K562 (cell line): ENCODE measurements around the gene RGS17. TPM values are rescaled to one million over a fixed set of nuclear protein-coding genes. Genes with fewer than 3 reads are reported as not detected.

ENCODE experiments used
- BDP1 ChIP-seq: IDR thresholded peaks from 3 replicates; pipeline ENCODE4 v1.6.1; 2011; ENCODE audit not compliant: insufficient read length, insufficient read depth
- LEF1 ChIP-seq: fragments of 450-650 bp; IDR thresholded peaks from 2 replicates; pipeline ENCODE4 v1.6.1; 2016; ENCODE audit warnings: mild to moderate bottlenecking
- NBN ChIP-seq: fragments of 450-650 bp; IDR thresholded peaks from 2 replicates; pipeline ENCODE4 v1.6.1; 2016; ENCODE audit warnings: low read depth, mild to moderate bottlenecking
- PHB2 ChIP-seq: fragments of 450-650 bp; IDR thresholded peaks from 2 replicates; pipeline ENCODE4 v1.6.1; 2017; ENCODE audit warnings: low read depth
- PML ChIP-seq: IDR thresholded peaks from 2 replicates; pipeline ENCODE4 v1.6.1; 2012; ENCODE audit warnings: low read length, inconsistent platforms
- POLR2A ChIP-seq: fragments of 450-650 bp; conservative IDR thresholded peaks from 2 replicates; pipeline ENCODE4 v1.6.1; 2016
- POLR3G ChIP-seq: IDR thresholded peaks from 2 replicates; pipeline ENCODE4 v1.6.1; 2011; ENCODE audit not compliant: insufficient read length, insufficient replicate concordance; ENCODE audit errors: extremely low read depth
- PRPF4 ChIP-seq: fragments of 200-400 bp; formaldehyde crosslinking; IDR thresholded peaks from one replicate; pipeline ENCODE4 v1.6.1; 2017; ENCODE audit warnings: low read length, low read depth, mild to moderate bottlenecking; ENCODE audit not compliant: insufficient read depth, poor library complexity, severe bottlenecking
- TCFL5 ChIP-seq: fragments of 250-450 bp; sonication (Bioruptor Pico); conservative IDR thresholded peaks from 2 replicates; pipeline ENCODE4 v1.6.1; 2021; ENCODE audit warnings: mild to moderate bottlenecking, moderate library complexity, matching md5 sums
- ZNF239 ChIP-seq: fragments of 250-450 bp; sonication (Bioruptor Pico); IDR thresholded peaks from 2 replicates; pipeline ENCODE4 v1.4.0; 2020; ENCODE audit warnings: mild to moderate bottlenecking
- ZNF253 ChIP-seq: fragments of 250-450 bp; sonication (Bioruptor Pico); conservative IDR thresholded peaks from 2 replicates; pipeline ENCODE4 v1.6.1; 2021; ENCODE audit warnings: mild to moderate bottlenecking
- polyA plus RNA-seq, 8 experiments: library from polyadenylated mRNA; depleted of rRNA in 4 of 8; stranded (reverse) in 5 of 8; unstranded in 3 of 8; fragments of >200 nt; fragmentation: Nextera tagmentation in 2 of 8; fragmentation: Illumina TruSeq in 1 of 8; extraction: Ambion mirVana in 2 of 8; extraction: Trizol in 1 of 8; gene quantifications; 2 replicates each; pipeline versions ENCODE4 v1.2.1 to v1.2.3, GENCODE V29; 2011 to 2014; ENCODE audit warnings: inconsistent platforms in 1 of 8, missing spikeins in 1 of 8
- total RNA-seq, 7 experiments: library from RNA; depleted of rRNA in 6 of 7; stranded (reverse); fragments of >200 nt in 6 of 7; fragmentation: Illumina TruSeq in 2 of 7; extraction: Trizol in 2 of 7; gene quantifications; 2 replicates each; pipeline versions ENCODE4 v1.2.1 to v1.2.3, GENCODE V29; 2011 to 2021; ENCODE audit warnings: low replicate concordance in 1 of 7
- TF ChIP-seq, protein P1 (sequence below): IDR thresholded peaks from 2 replicates; pipeline ENCODE4 v1.6.1; 2011; ENCODE audit not compliant: insufficient read length; ENCODE audit errors: extremely low read depth
- TF ChIP-seq, protein P2 (sequence below), 2 experiments: fragments of 150-350 bp in 1 of 2; IDR thresholded peaks; 2 replicates each; pipeline ENCODE4 v1.6.1; 2012 to 2016; ENCODE audit warnings: low read depth in 2 of 2, low read length in 2 of 2, mild to moderate bottlenecking in 1 of 2, moderate library complexity in 1 of 2
- TF ChIP-seq, protein P3 (sequence below): fragments of 450-650 bp; IDR thresholded peaks from 2 replicates; pipeline ENCODE4 v1.7.1; 2018; ENCODE audit warnings: mild to moderate bottlenecking, low read depth; ENCODE audit not compliant: partially characterized antibody

Gene RGS17
- total and polyA plus RNA-seq, 9 of the 15 experiments (the other 6 are each of a cell fraction or from before 2014, with no cell fraction given): 0.01 to 0.14 (median 0.08) TPM; not detected in 6

DNA sequence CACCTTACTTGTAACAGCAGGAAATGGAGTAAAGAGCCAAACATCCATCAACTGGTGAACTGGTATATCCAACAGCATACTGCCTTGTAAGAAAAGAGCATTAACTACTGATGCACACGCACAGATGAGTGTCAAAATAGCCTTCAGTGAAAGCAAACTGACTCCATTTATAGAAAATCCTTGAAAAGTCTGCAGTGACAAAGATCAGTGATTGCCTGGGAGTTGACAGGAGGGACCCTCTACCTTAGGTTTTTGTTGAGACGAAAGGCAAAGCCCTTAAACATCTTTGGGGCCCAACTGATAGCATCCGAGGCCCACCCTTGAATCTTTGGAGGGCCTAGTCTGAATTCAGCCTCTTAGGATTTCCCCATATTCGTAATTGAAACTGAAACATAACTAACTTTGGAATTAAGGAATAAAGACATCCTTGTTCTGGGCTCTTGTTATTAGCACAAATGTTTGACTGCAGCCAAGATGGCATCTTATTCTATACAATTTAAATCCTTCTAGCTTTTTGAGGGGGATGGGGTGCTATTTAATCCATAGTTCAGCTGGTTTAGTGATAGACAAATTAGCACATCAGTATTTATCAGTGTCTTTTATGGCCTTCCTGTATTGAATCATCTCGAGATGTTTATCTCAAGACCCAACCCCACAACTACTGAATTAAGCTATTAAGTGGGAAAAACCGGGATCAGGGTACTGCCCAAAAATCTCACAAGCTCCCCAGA, 161.2 kb downstream of the RGS17 start (continued):
- TF ChIP-seq LEF1: no peak
- TF ChIP-seq BDP1: no peak
- peak; percentile 46; the same call in 1 of the 2 replicates for TF ChIP-seq PML
- no peak for TF ChIP-seq PHB2
- no peak for TF ChIP-seq NBN
- TF ChIP-seq, protein P1, sequence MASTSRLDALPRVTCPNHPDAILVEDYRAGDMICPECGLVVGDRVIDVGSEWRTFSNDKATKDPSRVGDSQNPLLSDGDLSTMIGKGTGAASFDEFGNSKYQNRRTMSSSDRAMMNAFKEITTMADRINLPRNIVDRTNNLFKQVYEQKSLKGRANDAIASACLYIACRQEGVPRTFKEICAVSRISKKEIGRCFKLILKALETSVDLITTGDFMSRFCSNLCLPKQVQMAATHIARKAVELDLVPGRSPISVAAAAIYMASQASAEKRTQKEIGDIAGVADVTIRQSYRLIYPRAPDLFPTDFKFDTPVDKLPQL: no peak
- 0 out of 2 replicates have a peak, but pooled peaks have one; percentile 61 for TF ChIP-seq ZNF253 (CRISPR knock-in tag)
- TF ChIP-seq PRPF4: no peak
- peak; percentile 84 for TF ChIP-seq POLR2A
- TF ChIP-seq, protein P2, sequence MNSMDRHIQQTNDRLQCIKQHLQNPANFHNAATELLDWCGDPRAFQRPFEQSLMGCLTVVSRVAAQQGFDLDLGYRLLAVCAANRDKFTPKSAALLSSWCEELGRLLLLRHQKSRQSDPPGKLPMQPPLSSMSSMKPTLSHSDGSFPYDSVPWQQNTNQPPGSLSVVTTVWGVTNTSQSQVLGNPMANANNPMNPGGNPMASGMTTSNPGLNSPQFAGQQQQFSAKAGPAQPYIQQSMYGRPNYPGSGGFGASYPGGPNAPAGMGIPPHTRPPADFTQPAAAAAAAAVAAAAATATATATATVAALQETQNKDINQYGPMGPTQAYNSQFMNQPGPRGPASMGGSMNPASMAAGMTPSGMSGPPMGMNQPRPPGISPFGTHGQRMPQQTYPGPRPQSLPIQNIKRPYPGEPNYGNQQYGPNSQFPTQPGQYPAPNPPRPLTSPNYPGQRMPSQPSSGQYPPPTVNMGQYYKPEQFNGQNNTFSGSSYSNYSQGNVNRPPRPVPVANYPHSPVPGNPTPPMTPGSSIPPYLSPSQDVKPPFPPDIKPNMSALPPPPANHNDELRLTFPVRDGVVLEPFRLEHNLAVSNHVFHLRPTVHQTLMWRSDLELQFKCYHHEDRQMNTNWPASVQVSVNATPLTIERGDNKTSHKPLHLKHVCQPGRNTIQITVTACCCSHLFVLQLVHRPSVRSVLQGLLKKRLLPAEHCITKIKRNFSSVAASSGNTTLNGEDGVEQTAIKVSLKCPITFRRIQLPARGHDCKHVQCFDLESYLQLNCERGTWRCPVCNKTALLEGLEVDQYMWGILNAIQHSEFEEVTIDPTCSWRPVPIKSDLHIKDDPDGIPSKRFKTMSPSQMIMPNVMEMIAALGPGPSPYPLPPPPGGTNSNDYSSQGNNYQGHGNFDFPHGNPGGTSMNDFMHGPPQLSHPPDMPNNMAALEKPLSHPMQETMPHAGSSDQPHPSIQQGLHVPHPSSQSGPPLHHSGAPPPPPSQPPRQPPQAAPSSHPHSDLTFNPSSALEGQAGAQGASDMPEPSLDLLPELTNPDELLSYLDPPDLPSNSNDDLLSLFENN (IDR thresholded peaks at IDR 0.05; ENCODE audit: low read depth in 2 of 2, low read length in 2 of 2): no peak
- TF ChIP-seq ZNF239: no peak
- no peak for TF ChIP-seq POLR3G
- TF ChIP-seq, protein P3, sequence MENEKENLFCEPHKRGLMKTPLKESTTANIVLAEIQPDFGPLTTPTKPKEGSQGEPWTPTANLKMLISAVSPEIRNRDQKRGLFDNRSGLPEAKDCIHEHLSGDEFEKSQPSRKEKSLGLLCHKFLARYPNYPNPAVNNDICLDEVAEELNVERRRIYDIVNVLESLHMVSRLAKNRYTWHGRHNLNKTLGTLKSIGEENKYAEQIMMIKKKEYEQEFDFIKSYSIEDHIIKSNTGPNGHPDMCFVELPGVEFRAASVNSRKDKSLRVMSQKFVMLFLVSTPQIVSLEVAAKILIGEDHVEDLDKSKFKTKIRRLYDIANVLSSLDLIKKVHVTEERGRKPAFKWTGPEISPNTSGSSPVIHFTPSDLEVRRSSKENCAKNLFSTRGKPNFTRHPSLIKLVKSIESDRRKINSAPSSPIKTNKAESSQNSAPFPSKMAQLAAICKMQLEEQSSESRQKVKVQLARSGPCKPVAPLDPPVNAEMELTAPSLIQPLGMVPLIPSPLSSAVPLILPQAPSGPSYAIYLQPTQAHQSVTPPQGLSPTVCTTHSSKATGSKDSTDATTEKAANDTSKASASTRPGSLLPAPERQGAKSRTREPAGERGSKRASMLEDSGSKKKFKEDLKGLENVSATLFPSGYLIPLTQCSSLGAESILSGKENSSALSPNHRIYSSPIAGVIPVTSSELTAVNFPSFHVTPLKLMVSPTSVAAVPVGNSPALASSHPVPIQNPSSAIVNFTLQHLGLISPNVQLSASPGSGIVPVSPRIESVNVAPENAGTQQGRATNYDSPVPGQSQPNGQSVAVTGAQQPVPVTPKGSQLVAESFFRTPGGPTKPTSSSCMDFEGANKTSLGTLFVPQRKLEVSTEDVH: peak; percentile 60
- no peak for TF ChIP-seq TCFL5 (CRISPR knock-in tag)
